ENCODE measurements around the gene PLGRKT.
"Not testable (repeated sequence)": the region's sequence is repeated elsewhere in the genome, so short reads cannot be mapped to it uniquely, and the experiment has no call there.

The PLGRKT gene

DNA sequence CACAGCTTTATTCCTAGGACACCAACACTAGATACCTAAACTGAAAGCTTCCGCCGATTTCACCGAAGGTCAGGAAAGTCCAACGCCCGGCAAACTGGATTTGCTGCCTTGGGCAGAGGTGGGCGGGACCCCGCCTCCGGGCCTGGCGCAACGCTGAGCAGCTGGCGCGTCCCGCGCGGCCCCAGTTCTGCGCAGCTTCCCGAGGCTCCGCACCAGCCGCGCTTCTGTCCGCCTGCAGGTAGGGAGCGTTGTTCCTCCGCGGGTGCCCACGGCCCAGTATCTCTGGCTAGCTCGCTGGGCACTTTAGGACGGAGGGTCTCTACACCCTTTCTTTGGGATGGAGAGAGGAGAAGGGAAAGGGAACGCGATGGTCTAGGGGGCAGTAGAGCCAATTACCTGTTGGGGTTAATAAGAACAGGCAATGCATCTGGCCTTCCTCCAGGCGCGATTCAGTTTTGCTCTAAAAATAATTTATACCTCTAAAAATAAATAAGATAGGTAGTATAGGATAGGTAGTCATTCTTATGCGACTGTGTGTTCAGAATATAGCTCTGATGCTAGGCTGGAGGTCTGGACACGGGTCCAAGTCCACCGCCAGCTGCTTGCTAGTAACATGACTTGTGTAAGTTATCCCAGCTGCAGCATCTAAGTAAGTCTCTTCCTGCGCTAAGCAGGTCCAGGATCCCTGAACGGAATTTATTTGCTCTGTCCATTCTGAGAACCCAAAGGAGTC lies 12.8 kb upstream of the PLGRKT start, which contains the start of gene CD274:
CD274 (plus strand) TSS at position 184 of the 733 bp plus-strand sequence. CDS start 5,572 bp downstream, outside the sequence.
- peak; percentile 70 for DNase-seq

DNA sequence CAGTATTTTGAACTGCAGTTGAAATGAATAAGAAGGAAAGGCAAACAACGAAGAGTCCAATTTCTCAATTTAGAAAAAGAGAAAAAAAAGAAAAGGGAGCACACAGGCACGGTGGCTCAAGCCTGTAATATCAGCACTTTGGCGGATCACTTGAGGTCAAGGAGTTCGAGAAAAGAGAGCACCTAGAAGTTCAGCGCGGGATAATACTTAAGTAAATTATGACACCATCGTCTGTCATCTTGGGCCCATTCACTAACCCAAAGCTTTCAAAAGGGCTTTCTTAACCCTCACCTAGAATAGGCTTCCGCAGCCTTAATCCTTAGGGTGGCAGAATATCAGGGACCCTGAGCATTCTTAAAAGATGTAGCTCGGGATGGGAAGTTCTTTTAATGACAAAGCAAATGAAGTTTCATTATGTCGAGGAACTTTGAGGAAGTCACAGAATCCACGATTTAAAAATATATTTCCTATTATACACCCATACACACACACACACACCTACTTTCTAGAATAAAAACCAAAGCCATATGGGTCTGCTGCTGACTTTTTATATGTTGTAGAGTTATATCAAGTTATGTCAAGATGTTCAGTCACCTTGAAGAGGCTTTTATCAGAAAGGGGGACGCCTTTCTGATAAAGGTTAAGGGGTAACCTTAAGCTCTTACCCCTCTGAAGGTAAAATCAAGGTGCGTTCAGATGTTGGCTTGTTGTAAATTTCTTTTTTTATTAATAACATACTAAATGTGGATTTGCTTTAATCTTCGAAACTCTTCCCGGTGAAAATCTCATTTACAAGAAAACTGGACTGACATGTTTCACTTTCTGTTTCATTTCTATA lies 12.0 kb upstream of the PLGRKT start:
- no peak for DNase-seq

DNA sequence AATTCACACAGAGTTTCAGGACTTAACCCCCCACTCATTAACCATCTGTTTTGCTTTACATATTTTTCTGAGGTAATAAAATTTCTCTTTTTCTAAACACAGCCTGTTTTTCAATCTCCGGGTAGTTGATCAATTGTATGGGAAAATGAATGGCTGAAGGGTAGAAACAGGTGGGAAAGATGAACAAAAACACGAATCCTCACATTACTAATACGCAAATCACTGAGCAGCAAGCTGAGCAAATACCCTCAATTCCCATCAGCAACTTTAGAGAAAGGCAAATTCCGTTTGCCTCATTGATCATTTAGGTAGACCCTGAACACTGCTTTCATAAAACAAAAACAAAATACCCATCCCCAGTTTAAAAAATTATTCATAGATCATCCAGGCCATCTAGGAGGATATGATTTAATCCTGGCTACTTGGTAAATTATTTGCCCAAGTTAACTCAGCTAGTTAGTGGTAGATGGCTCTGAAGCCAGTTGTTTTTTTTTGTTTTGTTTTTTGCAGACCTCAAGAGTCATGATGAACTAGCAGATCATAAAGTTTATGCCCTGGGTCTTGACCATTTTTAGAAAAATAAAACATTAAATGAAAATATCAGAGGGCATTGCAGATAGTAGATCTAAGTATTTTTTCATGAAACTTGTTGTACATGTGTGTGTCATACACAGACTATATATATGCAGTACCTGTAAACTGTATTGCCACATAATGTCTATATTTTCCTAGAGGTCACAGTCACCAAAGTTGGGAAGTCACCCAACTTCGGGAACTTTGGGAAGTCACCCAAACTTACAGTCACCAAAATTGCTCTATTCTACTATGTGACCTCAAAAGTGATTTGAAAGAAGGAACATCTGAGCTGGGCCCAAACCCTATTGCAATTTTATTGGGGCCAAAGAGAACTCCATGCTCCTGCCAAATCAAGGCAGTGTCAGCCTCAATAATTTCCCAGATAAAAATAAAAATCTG lies 11.0 kb upstream of the PLGRKT start:
- DNase-seq, result no peak

DNA sequence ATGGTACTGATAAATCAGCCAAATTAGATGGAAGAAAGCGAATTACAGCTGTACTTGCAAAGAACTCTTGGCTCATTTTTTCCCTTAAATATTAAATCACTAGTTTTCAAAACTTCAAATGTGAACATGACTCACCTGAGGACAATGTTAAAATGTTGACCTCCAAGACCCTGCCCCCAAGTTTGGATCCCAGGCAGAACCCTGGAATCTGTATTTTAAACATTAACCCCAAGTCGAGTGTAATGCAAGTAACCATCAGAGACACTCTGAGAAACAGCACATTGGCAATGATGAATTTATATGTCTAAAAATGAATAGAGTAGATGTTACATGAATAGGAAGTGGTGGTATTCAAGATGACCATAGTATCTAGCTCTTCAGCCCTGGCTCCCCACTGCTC lies 10.3 kb upstream of the PLGRKT start:
- no peak for DNase-seq

DNA sequence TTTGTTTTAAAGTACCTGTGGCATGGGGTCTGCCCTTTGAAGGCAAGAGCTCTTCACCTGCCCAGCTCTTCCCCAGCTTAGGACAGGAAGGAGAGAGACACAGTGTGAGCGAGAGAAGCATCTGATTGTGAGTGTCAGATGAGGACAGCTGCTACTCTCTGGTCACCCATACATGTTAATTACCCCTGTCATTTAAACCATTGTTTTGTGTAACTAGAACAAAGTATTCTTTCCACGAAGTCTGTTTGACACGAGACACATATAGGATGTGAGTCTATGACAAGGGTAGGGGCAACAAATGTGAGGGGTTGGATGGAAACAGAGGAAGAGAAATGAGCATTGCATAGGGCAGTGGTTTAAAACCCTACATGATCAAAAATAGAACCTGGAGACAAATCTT lies 9.6 kb upstream of the PLGRKT start:
- no peak for DNase-seq

DNA sequence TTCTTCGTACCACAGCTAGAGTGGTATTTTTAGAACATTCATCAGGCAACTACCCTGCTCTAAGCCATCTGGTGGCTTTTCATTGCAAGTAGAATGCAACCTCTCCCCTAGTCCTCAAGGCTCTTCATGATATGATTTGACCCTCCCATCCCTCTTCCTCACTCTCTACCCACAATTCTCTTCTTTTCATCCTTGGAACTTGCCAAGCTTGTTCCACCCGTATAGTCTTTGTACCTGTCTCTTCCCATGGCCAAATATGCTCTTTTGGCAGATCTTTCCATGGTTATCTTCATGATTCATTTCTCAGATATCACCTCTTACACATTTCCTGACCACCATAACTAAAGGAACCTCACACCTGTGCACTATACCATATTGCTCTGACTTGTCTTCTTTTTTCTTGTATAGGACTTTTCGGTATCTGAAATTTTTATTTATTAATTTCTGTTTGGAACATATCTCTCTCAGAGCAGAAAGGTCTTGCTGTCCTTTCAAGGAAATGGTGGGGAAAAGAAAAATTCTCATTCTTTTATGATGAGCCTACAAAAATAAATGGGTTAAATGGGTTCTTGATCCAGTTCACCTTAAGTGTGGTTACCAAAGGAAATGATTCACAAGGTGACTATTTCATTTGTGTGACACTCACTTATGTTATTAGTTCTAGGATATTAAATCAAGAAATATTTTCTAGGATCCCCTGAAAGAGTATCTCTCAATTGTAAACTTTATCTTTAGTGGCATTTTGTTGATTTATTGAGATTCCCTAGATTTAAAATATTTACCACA lies 8.9 kb upstream of the PLGRKT start:
- no peak for DNase-seq

DNA sequence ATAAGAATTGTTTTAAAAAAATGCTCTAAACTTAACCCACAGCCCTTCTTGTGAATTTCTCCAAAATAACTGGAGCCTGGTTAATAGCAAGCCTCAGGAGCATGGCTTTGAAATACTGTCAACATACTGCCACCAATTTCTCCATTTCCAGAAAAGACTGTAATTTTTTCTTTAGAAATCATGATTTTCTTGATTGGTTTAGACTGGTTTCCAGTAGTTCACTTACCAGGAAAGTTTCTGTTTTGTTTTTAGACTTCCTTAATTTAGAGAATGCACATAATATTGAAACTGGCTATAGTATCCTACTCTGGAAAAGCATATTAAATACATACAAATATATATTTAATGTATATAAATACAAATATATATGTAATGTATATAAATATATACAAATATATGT lies 8.2 kb upstream of the PLGRKT start:
- no peak for DNase-seq

DNA sequence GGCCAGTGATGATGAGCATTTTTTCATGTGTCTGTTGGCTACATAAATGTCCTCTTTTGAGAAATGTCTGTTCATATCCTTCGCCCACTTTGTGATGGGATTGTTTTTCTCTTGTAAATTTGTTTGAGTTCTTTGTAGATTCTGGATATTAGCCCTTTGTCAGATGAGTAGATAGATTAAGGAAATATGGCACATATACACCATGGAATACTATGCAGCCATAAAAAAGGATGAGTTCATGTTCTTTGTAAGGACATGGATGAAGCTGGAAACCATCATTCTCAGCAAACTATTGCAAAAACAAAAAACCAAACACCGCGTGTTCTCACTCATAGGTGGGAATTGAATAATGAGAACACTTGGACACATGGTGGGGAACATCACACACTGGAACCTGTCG lies 7.4 kb upstream of the PLGRKT start:
- not testable (repeated sequence) for DNase-seq

DNA sequence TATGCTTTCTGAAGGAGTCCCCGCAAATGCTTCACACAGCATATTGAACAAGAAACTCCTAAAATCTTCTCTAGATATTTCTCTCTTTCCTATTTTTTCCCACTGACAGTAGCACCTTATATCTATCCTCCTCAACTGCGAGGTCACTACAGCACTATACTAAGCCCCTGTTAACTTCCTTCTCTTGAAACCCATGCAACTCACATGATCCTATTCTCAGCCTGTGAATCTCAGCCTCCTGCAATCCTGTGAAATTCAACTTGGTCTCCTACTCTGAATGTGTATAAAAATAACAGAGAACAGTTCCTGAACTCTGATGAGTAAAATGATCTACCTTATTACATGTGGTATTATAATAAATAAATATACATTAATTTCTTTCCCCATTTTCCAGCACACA lies 6.1 kb upstream of the PLGRKT start:
- DNase-seq, result no peak

DNA sequence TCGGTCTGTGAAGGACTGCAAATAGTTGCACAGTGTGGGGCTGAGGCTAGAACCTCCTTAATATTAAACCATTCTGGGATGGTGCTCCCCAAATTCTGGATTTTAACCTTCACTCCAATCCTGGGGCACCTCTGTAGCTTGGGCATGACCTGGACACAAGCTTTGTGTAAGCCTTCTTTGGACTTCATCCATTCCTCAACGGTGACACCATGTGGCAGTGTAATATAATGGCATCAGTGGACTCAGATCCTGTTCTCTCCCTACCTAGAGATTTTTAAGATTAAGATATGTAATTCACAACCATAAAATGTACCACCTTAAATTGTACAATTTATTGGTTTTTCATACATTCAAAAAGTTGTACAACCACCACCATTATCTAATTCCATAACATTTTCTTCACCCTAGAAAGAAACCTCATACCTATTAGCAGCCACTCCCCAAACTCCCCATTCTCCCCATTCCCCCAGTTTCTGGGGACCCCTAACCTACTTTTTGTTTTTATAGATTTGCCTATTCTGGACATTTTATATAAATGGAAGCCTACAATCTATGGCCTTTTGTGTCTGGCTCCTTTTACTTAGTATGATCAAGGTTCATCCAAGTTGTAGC lies 4.8 kb upstream of the PLGRKT start:
- peak; percentile 4 for DNase-seq

DNA sequence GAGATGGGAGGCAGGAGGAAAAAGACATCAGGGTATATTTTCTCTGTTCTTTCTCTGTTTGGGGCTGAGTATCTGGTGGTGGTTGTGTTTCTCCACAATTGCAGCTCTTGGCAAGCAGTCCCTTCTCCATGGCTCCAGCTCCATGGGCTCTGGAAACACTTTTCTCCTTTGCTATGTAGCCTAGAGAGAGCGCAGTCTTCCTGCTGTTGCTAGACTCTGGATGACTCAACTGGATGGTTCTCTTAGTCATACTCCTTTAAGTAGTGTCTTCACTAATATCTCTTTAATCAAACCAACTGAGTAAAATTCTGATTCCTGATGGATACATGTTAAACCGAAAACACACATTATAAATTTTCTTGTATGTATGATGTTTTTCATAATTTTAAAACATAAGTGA lies 3.3 kb upstream of the PLGRKT start:
- DNase-seq, result no peak

DNA sequence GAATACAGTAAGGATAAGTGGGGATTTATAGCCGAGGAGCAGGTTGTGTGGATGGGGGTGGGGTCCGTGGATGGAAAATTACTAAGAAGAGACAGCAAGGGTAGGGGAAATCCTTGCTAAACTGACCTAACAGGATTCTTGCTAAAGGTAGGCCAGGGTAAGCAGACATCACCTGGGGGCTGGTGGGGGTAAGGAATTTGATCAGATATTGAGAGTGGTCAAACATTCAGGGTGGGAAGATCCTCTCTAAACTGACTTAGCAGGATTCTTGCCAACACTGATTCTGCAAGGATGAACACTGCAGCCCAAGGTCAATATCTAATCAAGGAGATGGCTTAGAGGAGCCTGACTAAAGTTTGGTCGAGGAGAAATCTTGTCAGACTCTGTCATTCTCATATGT lies 2.7 kb upstream of the PLGRKT start:
- DNase-seq, result no peak

DNA sequence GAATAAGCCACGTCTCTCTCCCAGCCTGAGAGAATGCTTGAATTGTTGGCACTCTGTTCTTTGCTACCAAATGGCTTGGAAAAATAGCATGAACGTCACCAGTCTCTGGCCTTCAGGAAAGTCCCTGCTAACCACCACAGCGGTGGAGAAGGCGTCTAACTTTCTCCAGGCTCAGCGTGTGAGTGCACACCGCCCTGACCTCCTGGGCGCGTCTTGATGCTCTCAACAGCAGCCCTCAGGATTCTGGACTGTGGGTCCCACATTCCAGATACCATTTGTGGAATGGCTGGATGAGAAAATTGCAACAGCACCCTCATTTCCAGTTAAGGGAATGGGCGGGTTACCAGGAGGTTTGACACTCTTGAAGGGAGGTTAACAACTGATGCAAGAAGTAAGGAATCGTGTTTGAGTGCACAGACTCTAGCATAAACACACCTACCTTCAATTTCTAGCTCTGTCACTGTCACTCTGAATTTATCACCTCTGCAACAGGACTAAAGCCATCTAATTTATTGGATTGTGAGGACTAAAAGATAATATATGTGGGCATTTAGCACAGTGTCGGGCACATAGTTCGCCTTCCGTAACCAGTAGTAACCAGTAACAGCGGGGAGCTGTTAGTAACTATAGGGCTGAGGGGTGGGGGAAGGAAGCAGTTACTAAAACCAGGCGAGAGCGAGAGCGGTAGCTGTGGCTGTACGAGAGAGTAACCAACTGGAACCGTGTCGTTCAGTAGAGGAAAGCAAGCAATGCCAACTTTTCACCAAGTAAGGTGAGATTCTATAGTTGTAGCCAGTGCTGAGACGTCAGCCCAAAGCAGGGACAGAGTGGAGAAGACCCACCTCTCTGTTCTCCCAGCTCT lies 807 bp upstream of the PLGRKT start:
- no peak for DNase-seq

DNA sequence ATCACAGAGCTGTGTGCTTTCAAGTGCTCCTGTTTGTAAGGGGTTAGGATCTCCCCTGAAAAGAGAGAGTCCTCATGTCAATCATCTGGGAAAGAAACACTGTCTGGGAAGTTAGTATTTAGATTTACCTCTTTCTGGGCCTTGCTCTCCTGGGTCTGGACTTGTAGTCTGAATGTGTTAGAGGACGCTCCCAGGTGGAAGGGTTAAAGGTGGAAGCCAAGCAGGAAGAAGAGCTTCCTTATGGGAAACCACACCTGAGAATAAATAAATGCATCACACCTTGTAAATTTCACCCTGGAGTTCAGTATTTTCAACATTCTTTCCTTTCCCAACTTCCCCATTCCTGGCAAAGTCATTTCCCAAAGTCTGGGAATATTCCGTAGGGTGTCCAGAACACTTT lies 1.3 kb downstream of the PLGRKT start:
- no peak for DNase-seq

DNA sequence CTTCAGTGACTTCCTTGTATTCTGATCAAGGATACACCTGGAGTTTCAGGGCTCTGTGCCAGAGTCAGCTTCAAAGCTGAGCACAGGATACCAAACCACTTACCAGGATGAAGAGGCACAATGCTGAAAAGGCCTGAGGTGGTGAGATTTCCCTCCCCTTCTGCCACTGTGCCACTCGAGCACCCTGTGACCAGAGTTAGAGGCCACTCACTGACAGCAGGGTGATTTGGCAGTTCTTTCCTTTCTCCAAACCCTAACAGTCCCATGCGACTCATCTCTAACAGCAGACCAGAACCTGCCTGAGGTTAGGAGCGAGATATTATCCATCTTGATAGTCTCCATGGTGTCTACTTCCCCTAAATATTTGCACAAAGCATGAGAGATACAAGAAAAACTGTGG lies 1.8 kb downstream of the PLGRKT start:
- DNase-seq, result no peak

DNA sequence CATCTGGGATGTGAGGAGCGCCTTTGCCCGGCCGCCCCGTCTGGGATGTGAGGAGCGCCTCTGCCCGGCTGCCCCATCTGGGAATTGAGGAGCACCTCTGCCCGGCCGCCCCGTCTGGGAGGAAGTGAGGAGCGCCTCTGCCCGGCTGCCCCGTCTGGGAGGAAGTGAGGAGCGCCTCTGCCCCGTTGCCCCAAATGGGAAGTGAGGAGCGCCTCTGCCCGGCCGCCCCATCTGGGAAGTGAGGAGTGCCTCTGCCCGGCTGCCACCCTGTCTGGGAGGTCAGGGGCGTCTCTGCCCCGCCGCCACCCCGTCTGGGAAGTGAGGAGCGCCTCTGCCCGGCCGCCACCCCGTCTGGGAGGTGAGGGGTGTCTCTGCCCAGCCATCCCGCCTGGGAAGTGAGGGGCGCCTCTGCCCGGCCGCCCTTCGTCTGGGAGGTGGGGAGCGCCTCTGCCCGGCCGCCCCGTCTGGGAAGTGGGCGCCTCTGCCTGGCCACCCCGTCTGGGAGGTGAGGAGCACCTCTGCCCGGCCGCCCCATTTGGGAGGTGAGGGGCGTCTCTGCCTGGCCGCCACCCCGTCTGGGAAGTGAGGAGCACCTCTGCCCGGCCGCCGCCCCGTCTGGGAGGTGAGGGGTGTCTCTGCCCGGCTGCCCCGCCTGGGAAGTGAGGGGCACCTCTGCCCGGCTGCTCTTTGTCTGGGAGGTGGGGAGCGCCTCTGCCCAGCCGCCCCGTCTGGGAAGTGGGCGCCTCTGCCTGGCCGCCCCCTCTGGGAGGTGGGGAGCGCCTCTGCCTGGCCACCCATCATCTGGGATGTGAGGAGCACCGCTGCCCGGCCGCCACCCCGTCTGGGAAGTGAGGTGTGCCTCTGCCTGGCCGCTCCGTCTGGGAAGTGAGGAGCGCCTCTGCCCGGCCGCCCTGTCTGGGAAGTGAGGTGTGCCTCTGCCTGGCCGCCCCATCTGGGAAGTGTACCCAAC lies 3.6 kb downstream of the PLGRKT start:
- DNase-seq, result not testable (repeated sequence)

DNA sequence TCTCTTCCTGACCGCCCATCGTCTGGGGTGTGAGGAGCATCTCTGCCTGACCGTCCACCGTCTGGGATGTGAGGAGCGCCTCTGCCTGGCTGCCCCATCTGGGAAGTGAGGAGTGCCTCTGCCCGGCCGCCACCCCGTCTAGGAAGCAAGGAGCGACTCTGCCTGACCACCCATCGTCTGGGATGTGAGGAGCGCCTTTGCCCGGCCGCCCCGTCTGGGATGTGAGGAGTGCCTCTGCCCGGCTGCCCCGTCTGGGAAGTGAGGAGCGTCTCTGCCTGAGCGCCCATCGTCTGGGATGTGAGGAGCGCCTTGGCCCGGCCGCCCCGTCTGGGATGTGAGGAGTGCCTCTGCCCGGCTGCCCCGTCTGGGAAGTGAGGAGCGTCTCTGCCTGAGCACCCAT lies 4.4 kb downstream of the PLGRKT start:
- DNase-seq, result not testable (repeated sequence)

DNA sequence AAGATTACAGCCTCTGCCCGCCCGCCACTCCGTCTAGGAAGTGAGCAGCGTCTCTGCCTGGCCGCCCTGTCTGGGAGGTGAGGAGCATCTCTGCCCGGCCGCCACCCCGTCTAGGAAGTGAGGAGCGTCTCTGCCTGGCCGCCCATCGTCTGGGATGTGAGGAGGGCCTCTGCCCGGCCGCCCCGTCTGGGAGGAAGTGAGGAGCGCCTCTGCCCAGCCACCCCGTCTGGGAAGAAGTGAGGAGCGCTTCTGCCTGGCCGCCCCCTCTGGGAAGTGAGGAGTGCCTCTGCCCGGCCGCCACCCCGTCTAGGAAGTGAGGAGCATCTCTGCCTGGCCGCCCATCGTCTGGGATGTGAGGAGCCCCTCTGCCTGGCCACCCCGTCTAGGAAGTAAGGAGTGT lies 4.8 kb downstream of the PLGRKT start:
- DNase-seq, result not testable (repeated sequence)

DNA sequence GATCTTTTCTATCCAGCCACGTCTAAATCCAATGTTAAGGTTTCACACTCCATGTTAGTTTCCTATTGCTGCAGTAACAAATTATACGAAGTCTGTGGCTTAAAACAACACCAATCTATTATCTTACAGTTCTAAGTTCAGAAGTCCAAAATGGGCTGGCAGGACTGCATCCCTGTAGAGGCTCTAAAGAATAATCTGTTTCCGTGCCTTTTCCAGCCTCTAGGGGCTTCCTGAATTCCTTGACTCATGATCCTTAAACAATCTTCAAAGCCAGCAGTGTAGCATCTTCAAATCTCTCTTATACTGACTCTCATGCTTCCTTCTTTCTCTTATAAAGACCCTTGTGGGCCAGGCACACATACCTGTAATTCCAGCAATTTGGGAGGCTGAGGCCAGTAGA lies 6.8 kb downstream of the PLGRKT start:
- no peak for DNase-seq

Measured in NCI-H1436 (cell line).